Neural crest cell (in vitro differentiated cells): ENCODE measurements around the gene CFAP54. TPM values are rescaled to one million over a fixed set of nuclear protein-coding genes. Genes with fewer than 3 reads are reported as not detected.

Source experiments
- DNase-seq: peaks from one replicate; pipeline ENCODE4 v3.0.0; 2021; ENCODE audit warnings: low read depth, mixed read lengths, low spot score
- H3K27ac Mint-ChIP-seq: one replicate; pipeline ENCODE4 v1.8.0; 2021; ENCODE audit warnings: mild to moderate bottlenecking, mixed read lengths; ENCODE audit not compliant: unreplicated experiment
- H3K27me3 Mint-ChIP-seq: 2 replicates; pipeline ENCODE4 v1.8.0; 2021; ENCODE audit warnings: low read depth, mild to moderate bottlenecking, mixed read lengths
- H3K36me3 Mint-ChIP-seq: 2 replicates; pipeline ENCODE4 v1.8.0; 2021; ENCODE audit warnings: low read depth, mild to moderate bottlenecking, mixed read lengths
- H3K4me1 Mint-ChIP-seq: 2 replicates; pipeline ENCODE4 v1.8.0; 2021; ENCODE audit warnings: mixed read lengths
- H3K4me3 Mint-ChIP-seq: one replicate; pipeline ENCODE4 v1.8.0; 2021; ENCODE audit warnings: mild to moderate bottlenecking, mixed read lengths
- H3K9me3 Mint-ChIP-seq: 2 replicates; pipeline ENCODE4 v1.8.0; 2021; ENCODE audit warnings: mixed read lengths
- total RNA-seq: library from RNA; stranded (reverse); gene quantifications from 2 replicates; pipeline ENCODE4 v1.2.1, GENCODE V29; 2021
- TF ChIP-seq, protein P1 (sequence below): fragments of 200-600 bp; sonication (generic); conservative IDR thresholded peaks from 2 replicates; pipeline ENCODE4 v1.5.0; 2021; ENCODE audit warnings: antibody characterized with exemption, mild to moderate bottlenecking

Gene CFAP54
- total RNA-seq, 1 donor from 2014 or later: 3.1 TPM

DNA sequence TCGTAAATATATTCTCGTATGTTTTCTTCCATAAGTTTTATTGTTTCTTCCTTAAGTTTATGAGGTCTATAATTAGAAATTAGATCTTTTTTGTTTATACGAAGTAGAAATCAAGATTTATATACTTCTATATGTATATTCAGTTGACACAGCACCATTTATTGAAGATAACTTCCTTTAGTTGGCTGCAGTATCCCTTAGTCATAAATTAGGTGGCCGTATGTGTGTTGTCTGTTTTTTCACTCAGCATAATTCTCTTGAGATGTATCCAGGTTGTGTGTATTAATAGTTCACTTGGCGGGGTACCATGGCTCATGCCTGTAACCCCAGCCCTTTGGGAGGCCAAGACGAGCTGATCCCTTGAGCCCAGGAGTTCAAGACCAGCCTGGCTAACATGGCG is 40.5 kb downstream of the CFAP54 start:
- Mint-ChIP-seq H3K4me1 (no peaks in the 10 kb centered on the region), H3K27ac (no peak overlapping the region), H3K9me3 (no peaks in the 10 kb centered on the region), H3K4me3 (no peak overlapping the region), H3K36me3 (peaks cover 4% of the 10 kb centered on the region), H3K27me3 (no peaks in the 10 kb centered on the region)
- no peak for DNase-seq
- TF ChIP-seq, protein P1, sequence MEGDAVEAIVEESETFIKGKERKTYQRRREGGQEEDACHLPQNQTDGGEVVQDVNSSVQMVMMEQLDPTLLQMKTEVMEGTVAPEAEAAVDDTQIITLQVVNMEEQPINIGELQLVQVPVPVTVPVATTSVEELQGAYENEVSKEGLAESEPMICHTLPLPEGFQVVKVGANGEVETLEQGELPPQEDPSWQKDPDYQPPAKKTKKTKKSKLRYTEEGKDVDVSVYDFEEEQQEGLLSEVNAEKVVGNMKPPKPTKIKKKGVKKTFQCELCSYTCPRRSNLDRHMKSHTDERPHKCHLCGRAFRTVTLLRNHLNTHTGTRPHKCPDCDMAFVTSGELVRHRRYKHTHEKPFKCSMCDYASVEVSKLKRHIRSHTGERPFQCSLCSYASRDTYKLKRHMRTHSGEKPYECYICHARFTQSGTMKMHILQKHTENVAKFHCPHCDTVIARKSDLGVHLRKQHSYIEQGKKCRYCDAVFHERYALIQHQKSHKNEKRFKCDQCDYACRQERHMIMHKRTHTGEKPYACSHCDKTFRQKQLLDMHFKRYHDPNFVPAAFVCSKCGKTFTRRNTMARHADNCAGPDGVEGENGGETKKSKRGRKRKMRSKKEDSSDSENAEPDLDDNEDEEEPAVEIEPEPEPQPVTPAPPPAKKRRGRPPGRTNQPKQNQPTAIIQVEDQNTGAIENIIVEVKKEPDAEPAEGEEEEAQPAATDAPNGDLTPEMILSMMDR: no peak

DNA sequence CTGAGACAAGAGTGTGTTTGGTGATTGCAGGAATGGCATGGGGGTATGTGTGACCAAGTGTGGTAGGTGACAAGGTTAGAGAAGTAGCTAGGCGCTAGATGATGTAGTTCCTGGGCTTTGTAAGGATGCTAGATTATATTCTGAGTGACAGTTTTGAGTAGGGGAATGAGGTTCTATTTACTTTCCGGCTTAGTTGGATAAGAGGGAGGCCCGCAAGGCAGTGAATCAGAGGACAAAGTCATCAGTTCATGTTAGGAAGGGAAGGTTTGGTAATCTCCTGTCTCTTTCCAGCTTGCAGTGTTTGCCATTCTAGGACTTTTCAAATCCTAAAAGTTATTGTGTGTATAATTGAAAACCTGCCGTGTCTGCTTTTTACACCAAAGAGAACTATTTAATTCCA is 45.0 kb downstream of the CFAP54 start:
- H3K27ac Mint-ChIP-seq: no peak overlapping the region
- H3K9me3 Mint-ChIP-seq: no peaks in the 10 kb centered on the region
- TF ChIP-seq, protein P1: no peak
- H3K27me3 Mint-ChIP-seq: no peaks in the 10 kb centered on the region
- H3K4me3 Mint-ChIP-seq: no peak overlapping the region
- H3K36me3 Mint-ChIP-seq: no peaks in the 10 kb centered on the region
- DNase-seq: no peak
- H3K4me1 Mint-ChIP-seq: no peaks in the 10 kb centered on the region

DNA sequence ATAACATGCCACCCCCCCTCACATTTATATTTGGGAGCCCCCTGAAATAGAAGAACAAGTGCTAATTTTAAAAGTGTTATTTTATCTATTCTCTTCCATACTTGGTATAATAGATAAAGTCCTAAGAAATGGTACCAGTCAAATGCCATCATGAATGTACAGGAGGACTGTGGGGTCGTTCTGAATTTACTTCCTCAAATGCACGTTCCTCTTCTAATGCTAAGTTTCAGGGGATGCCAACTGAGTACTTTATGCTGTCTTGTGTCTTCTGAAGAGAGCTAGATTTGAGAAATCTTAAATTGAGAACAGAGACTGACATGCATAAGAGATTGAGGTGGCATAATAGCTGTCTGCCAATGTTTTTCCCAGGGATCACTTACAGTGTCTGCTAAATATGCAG is 59.0 kb downstream of the CFAP54 start:
- H3K36me3 Mint-ChIP-seq: no peaks in the 10 kb centered on the region
- no peaks in the 10 kb centered on the region for H3K27me3 Mint-ChIP-seq
- no peak for DNase-seq
- no peaks in the 10 kb centered on the region for H3K4me1 Mint-ChIP-seq
- TF ChIP-seq, protein P1: no peak
- no peaks in the 10 kb centered on the region for H3K9me3 Mint-ChIP-seq
- H3K4me3 Mint-ChIP-seq: no peak overlapping the region
- no peak overlapping the region for H3K27ac Mint-ChIP-seq

DNA sequence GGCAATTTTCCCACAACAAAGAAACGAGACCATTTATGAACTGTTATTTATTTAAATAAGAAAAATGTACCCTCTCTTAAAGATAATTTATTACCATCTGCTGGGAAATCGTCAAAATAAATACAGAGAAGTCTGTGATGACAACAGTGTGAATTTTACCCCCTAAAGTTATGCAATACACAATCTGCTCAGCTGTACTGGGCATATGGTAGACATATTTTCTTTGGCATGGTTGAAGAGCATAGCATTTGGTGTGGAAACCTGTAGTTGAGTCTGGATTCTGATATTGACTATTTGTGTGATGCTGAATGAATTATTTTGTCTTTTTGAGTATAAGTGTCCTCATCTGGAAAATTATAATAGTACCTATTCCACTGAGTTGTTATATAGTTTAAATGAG is 60.0 kb downstream of the CFAP54 start:
- no peaks in the 10 kb centered on the region for H3K4me1 Mint-ChIP-seq
- H3K27me3 Mint-ChIP-seq: no peaks in the 10 kb centered on the region
- DNase-seq: no peak
- no peaks in the 10 kb centered on the region for H3K9me3 Mint-ChIP-seq
- no peak overlapping the region for H3K4me3 Mint-ChIP-seq
- no peaks in the 10 kb centered on the region for H3K36me3 Mint-ChIP-seq
- H3K27ac Mint-ChIP-seq: no peak overlapping the region
- TF ChIP-seq, protein P1: no peak

DNA sequence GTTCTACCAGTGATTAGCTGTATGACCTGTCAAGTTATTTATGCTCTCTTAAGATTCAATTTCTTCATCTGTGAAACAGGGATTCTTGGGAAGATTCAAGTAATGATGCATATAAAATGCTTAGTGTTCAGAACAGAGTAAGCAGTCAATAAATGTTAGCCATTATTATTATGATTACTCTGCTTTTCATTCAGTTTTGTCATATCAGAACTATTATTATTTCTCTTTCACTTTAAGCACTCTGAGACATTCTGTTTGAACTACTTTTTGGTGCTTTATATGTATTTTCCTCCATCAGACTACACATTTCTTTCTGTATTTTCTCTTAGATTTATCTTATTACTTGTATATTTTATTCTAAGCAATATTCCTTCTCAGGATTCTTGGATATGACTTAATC is 81.2 kb downstream of the CFAP54 start:
- DNase-seq: no peak
- H3K36me3 Mint-ChIP-seq: peaks cover under 1% of the 10 kb centered on the region
- no peak overlapping the region for H3K27ac Mint-ChIP-seq
- H3K9me3 Mint-ChIP-seq: peaks cover 1% of the 10 kb centered on the region
- TF ChIP-seq, protein P1: no peak
- H3K27me3 Mint-ChIP-seq: no peaks in the 10 kb centered on the region
- H3K4me3 Mint-ChIP-seq: no peak overlapping the region
- no peaks in the 10 kb centered on the region for H3K4me1 Mint-ChIP-seq
